Neural crest cell (in vitro differentiated cells): ENCODE results near the gene AARS2. TPM values are rescaled to one million over a fixed set of nuclear protein-coding genes. Genes with fewer than 3 reads are reported as not detected.
"Not testable (repeated sequence)": the region's sequence is repeated elsewhere in the genome, so short reads cannot be mapped to it uniquely, and the experiment has no call there.

Source experiments
- DNase-seq: peaks from one replicate; pipeline ENCODE4 v3.0.0; 2021; ENCODE audit warnings: low read depth, mixed read lengths, low spot score
- H3K27ac Mint-ChIP-seq: one replicate; pipeline ENCODE4 v1.8.0; 2021; ENCODE audit warnings: mild to moderate bottlenecking, mixed read lengths; ENCODE audit not compliant: unreplicated experiment
- H3K27me3 Mint-ChIP-seq: 2 replicates; pipeline ENCODE4 v1.8.0; 2021; ENCODE audit warnings: low read depth, mild to moderate bottlenecking, mixed read lengths
- H3K36me3 Mint-ChIP-seq: 2 replicates; pipeline ENCODE4 v1.8.0; 2021; ENCODE audit warnings: low read depth, mild to moderate bottlenecking, mixed read lengths
- H3K4me1 Mint-ChIP-seq: 2 replicates; pipeline ENCODE4 v1.8.0; 2021; ENCODE audit warnings: mixed read lengths
- H3K4me3 Mint-ChIP-seq: one replicate; pipeline ENCODE4 v1.8.0; 2021; ENCODE audit warnings: mild to moderate bottlenecking, mixed read lengths
- H3K9me3 Mint-ChIP-seq: 2 replicates; pipeline ENCODE4 v1.8.0; 2021; ENCODE audit warnings: mixed read lengths
- total RNA-seq: library from RNA; stranded (reverse); gene quantifications from 2 replicates; pipeline ENCODE4 v1.2.1, GENCODE V29; 2021
- TF ChIP-seq, protein P1 (sequence below): fragments of 200-600 bp; sonication (generic); conservative IDR thresholded peaks from 2 replicates; pipeline ENCODE4 v1.5.0; 2021; ENCODE audit warnings: antibody characterized with exemption, mild to moderate bottlenecking

Gene AARS2
- total RNA-seq, 1 donor from 2014 or later = 33.6 TPM

DNA sequence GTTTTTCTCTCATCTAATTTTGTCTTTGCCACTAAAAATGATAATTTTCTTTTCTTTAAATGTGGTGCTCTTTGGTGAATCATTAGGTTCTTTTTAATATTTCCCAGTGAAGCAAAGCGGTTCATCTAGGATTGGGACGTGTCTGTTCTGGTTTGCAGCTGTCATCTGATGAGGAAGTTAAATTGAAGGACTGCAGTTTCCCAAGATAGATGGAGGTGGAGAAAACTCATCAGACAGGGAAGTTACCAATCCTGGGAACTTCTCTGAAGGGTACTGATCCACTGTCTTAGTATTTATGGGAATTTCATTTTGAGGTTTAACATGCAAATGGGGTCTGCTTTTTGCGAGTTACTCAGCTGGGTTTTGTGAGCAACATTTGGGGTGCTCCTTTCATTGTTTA, 2.4 kb upstream of the AARS2 start:
- H3K4me1 Mint-ChIP-seq = peaks cover 15% of the 10 kb centered on the region
- peaks cover 44% of the 10 kb centered on the region for H3K27me3 Mint-ChIP-seq
- H3K9me3 Mint-ChIP-seq = no peaks in the 10 kb centered on the region
- H3K27ac Mint-ChIP-seq = no peak overlapping the region
- H3K4me3 Mint-ChIP-seq = peak overlapping the region; percentile 41
- no peak for DNase-seq
- TF ChIP-seq, protein P1, sequence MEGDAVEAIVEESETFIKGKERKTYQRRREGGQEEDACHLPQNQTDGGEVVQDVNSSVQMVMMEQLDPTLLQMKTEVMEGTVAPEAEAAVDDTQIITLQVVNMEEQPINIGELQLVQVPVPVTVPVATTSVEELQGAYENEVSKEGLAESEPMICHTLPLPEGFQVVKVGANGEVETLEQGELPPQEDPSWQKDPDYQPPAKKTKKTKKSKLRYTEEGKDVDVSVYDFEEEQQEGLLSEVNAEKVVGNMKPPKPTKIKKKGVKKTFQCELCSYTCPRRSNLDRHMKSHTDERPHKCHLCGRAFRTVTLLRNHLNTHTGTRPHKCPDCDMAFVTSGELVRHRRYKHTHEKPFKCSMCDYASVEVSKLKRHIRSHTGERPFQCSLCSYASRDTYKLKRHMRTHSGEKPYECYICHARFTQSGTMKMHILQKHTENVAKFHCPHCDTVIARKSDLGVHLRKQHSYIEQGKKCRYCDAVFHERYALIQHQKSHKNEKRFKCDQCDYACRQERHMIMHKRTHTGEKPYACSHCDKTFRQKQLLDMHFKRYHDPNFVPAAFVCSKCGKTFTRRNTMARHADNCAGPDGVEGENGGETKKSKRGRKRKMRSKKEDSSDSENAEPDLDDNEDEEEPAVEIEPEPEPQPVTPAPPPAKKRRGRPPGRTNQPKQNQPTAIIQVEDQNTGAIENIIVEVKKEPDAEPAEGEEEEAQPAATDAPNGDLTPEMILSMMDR = no peak
- no peaks in the 10 kb centered on the region for H3K36me3 Mint-ChIP-seq

DNA sequence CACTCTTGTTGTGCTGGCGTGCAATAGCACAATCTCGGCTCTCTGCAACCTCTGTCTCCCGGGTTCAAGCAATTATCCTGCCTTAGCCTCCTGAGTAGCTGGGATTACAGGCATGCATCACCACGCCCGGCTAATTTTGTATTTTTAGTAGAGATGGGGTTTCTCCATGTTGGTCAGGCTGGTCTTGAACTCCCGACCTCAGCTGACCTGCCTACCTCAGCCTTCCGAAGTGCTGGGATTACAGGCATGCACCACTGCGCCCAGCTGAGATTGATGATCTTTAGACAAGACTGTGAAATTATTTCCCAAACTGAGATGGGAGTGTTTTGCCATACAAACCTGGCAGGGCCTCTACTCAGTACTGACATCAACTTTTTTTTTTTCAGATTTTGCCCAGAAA, 1.5 kb upstream of the AARS2 start:
- not testable (repeated sequence) for H3K9me3 Mint-ChIP-seq, H3K27ac Mint-ChIP-seq
- peak overlapping the region; percentile 99 for H3K4me3 Mint-ChIP-seq

DNA sequence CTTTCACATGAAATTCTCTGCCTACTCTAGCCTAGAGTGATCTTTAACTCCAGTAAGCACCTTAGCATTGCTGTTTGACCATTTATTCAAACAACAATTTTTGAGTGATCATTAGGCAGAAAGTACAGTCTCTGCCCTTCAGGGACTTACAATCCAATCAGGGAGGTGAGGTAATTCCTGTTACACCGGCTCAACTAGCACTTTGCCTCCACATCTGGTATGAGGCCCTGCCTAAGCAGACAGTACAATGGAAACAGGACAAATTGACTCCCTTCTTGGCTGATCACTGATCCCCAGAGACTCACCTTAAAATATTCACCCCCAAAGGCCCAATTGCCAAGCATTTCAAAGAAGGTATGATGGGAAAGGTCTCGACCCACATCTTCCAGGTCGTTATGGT, 1.4 kb downstream of the AARS2 start:
- TF ChIP-seq, protein P1 = no peak
- no peaks in the 10 kb centered on the region for H3K9me3 Mint-ChIP-seq
- peaks cover 15% of the 10 kb centered on the region for H3K4me1 Mint-ChIP-seq
- H3K27ac Mint-ChIP-seq = peak overlapping the region; percentile 4
- peak overlapping the region; percentile 99 for H3K4me3 Mint-ChIP-seq
- H3K36me3 Mint-ChIP-seq = peaks cover 12% of the 10 kb centered on the region
- peaks cover 10% of the 10 kb centered on the region for H3K27me3 Mint-ChIP-seq
- no peak for DNase-seq

More for the DNA sequence above, 1.5 kb upstream of the AARS2 start:
- Mint-ChIP-seq H3K4me1 (peaks cover 15% of the 10 kb centered on the region), H3K27me3 (peaks cover 36% of the 10 kb centered on the region)
- not testable (repeated sequence) for DNase-seq, H3K36me3 Mint-ChIP-seq

DNA sequence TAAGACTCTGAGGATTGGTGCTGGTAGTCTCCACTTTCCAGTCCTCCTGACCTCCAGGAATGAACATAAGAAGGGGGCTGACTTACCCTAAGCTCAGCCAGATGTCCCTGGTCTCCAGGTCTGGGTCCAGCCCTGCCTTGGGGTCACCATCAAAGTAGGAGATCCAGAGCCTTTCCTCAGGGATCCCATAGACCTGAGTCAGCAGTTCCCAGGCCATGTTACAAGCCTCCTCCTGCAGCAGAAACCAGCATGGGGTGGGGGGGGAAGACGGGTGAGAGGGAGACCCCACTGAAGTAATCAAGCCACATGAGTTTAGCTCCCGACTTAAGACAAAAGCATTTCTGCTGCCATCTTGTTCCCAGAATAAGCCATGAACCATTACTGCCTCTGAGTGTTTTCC, 1.8 kb downstream of the AARS2 start:
- DNase-seq = no peak
- TF ChIP-seq, protein P1 = no peak
- Mint-ChIP-seq H3K4me3 (peak overlapping the region; percentile 99), H3K36me3 (peaks cover 12% of the 10 kb centered on the region), H3K27ac (peak overlapping the region; percentile 4), H3K4me1 (peaks cover 15% of the 10 kb centered on the region), H3K27me3 (peaks cover 10% of the 10 kb centered on the region), H3K9me3 (no peaks in the 10 kb centered on the region)

DNA sequence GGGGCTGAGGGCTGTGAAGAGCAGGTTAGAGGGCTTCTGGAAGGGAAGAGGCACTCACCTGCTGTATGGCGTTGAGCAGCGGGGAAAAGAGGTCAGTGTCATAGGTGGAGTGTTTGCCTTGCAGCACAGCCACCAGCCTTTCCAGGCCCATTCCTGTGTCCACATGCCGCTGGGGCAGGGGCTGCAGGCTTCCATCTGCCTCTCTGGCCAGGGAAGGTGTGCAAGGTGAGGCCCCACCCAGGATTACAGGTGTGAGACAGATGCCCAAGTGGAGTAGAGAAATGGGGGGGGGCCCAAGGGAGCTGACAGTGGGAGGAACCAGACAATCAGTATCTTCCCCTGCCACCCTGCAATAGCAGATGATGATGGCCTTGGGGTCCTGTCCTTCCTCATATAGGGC, 2.9 kb downstream of the AARS2 start:
- no peak for DNase-seq
- Mint-ChIP-seq H3K27me3 (no peaks in the 10 kb centered on the region), H3K4me3 (peak overlapping the region; percentile 60), H3K9me3 (no peaks in the 10 kb centered on the region), H3K36me3 (peaks cover 16% of the 10 kb centered on the region), H3K27ac (no peak overlapping the region), H3K4me1 (peaks cover 15% of the 10 kb centered on the region)
- TF ChIP-seq, protein P1 = no peak

DNA sequence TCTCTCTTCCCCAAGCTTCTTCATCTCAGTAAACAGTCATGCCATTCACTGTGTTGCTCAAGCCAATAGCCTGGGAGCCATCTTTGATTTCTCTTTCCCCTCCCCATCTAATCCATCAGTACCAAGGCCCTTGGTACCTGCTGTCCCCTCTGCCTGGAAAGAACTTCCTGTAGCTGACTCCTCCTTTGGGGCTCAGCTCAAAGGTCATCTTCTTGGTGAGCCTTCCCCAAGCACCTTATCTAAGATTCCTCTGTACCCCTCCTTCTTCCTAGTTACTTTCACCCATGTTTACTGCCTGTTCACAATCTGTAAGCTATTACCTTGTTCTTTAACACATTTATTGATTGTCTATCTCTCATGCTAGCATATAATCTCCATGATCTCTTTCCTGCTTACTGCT, 3.5 kb downstream of the AARS2 start:
- peaks cover 16% of the 10 kb centered on the region for H3K36me3 Mint-ChIP-seq
- H3K4me1 Mint-ChIP-seq = peaks cover 15% of the 10 kb centered on the region
- H3K27ac Mint-ChIP-seq = peak overlapping the region; percentile 1
- H3K4me3 Mint-ChIP-seq = peak overlapping the region; percentile 60
- H3K9me3 Mint-ChIP-seq = no peaks in the 10 kb centered on the region
- no peaks in the 10 kb centered on the region for H3K27me3 Mint-ChIP-seq
- no peak for DNase-seq
- TF ChIP-seq, protein P1 = no peak
